HG03139 (cell line): Measurements from ENCODE around the gene HYAL1.

Experiments used
- ATAC-seq: cut with Tn5 transposase; IDR thresholded peaks from one replicate; pipeline ENCODE4 v1.9.1; 2021; ENCODE audit not compliant: unreplicated experiment

The HYAL1 gene, protein sequence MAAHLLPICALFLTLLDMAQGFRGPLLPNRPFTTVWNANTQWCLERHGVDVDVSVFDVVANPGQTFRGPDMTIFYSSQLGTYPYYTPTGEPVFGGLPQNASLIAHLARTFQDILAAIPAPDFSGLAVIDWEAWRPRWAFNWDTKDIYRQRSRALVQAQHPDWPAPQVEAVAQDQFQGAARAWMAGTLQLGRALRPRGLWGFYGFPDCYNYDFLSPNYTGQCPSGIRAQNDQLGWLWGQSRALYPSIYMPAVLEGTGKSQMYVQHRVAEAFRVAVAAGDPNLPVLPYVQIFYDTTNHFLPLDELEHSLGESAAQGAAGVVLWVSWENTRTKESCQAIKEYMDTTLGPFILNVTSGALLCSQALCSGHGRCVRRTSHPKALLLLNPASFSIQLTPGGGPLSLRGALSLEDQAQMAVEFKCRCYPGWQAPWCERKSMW

DNA sequence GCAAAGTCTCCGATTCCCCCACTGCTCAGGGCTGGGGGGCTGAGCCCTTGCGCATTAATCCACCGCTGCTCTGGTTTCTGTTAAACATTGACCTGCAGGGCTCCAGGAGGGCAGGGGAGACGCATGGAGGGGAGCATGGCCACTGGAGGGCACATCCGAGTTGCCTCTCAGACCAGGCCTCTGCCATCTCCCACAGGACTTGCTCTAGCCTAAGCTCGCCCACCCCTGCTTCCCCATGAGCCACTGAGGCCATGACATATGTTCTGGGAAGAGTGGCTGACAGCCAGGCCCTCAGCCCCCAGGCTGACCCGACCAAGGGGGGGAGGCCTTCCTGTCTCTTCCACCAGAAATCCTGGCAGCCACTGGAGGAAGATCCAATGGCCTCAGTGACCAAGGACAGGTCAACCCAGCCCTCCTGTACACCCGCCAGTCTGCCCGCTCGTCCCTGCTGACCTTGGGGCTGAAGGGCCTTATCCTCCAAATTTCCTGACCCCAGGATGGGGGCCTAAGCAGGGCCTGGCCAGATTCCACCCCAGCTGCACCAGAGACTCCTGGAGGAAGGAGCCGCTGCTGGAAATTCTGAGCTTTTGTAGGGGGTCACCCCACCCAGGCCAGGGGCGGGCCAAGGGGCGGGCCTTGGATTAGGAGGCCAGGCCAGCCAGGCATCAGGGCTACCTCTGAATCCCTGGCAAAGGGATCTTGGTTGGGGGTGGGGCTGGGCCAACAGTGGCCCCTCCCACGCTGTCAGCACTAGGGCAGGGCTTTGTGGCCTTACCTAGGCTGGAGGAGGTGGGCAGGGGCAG lies at the start of gene HYAL1:
TSS of gene HYAL1 (minus strand) at position 562 of the 803 bp plus-strand sequence. CDS start 618 bp downstream, outside the sequence.
- ATAC-seq: no peak

DNA sequence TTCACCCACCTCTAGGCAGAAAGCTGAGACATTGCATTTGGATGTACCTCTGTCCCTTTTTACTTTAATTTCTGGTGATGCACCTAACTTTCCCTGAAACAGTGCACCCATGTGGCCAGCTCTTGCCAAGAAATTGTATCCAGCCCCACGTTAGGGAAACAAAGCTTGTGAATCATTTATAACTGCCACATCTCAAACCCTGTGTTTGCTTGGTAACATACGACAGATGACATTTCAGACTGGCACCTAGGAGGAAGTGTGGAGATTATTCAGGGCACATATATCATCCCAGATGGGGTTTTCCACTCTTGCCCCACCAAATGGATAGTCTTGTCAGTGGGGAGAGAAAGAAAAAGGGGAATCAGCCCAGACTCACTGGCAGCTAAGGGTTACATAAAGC lies 49.4 kb upstream of the HYAL1 start:
- ATAC-seq: no peak

DNA sequence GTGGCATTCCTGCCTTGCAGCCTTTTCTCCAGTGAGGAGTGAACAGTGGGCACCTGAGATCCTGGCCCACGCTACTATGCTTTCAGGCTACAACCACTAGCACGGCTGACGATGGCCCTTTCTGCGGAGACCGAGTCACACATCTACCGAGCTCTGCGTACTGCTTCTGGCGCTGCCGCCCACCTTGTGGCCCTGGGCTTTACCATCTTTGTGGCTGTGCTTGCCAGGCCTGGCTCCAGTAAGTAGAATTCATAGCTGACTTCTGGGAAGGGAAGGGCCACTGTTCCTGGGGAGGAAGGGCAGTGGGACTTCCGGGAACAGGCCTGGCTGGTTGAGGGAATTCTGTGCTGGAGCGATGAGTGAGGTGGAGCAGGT lies 47.9 kb upstream of the HYAL1 start:
- ATAC-seq: no peak

DNA sequence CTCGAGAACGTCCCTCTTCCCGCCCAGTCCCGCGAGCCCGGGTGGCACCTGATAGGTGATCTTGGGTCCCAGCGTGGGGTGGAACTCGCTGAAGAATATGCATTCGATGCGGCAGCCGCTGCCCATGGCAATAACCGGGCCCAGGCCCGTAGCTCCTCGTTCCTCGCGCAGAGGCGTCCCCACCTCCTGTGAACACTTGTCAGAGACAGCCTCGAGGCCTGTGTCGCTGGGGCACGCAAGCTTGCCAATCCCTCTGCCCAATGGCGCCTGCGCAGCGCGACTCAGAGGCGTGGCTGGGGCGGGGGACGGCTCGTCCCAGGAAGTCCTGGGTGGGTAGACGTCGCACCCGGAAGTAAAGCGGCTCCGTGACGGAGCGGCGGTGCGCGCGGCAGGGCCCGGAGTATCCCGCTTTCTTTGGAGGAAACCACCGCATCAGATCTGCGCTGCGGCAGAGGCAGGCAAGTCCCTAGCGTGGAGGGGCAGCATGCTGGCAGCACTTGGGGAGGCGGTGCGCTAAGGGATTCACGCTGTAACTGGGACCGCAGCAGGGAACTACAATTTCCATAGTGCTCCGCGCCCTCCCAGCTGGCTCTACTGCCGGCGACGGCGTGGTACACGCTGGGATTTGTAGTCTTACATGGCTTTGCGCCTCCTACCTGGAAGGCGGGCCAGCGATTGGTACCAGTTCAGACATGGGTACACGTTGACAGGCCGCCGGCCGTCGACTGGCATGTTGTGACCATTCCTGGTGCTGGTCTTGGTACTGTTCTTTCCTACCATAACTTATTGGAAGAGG lies 47.4 kb upstream of the HYAL1 start, which contains the start of the genes CYB561D2 and NPRL2:
TSS of gene CYB561D2 (plus strand) at position 336 of the 796 bp plus-strand sequence. CDS start 572 bp downstream, outside the sequence.
TSS of gene NPRL2 (minus strand) at position 249 of the 796 bp plus-strand sequence. CDS start at position 126, 123 bp downstream.
- peak; percentile 77 for ATAC-seq

DNA sequence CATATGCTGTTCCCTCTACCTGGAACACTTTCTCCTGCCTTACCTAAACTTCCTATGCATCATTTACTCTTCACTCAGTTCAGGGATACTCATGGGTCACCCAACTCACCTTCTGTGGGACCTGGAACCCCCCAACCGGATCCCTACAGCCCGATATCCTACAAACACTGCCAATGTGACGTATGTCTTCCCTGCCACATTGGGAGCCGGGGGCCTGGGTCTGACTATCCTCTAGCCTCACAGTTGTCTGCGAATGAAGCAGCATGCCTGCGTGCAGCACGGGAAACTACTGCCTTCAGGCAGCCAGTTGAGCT lies 46.8 kb upstream of the HYAL1 start:
- ATAC-seq: no peak

DNA sequence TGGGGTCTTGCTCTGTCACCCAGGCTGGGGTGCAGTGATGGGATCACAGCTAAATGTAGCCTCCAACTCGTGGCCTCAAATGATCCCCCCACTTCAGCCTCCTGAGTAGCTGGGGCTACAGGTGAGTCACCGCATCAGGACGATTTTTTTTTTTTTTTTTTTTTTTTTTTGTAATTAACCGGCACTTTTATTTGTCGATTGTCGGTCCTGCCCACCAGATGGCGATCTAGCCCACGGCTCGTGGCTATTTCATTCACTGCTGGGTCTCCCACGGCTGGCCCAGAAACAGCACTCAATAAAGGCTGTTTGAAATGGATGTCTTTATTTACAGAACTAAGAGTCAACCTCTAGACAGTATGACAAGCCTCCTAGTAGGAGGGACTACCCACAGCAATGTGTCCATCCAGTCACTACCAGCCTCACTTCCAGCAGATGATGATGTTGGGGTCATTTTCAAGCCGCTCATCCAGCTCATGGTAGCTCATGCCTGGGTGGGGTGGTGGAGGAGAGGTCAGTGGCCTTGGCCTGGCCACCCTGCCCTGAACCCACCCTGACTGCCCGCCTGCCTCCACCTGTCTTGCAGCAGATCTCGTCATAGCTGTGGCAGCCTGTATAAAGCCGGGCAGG lies 43.9 kb upstream of the HYAL1 start:
- no peak for ATAC-seq

DNA sequence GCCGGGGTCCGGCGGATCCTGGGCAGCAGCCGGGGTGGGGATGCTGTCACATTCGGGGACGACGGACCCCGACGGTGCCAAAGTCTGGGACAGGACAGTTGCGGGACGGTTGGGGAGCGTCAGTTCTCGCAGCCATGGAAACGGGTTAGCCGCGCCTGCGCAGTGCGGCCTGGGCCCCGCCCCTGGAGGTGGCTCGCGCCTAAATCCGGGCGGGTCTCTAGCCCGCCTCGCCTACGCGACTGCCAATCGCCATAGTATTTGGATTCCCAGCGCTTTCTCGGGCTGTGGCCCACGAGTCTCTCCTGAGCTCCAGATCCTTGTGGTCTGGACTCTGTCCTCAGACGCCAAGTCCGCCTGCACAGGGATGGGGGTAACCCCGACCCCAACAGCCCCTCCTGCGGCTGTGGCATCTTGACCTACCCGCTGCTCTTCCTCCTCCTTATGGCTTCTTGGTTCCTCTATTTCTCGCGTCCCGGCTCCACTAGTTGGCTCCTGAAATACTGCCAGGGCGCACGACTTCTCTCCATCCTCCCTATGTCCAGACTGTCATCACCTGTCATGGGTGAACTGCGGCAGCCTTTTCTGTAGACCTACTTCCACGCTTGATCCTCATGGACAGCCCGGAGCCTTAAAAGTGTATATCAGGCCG lies 42.3 kb upstream of the HYAL1 start, which contains the start of gene ZMYND10:
TSS of gene ZMYND10 (minus strand) at position 147 of the 649 bp plus-strand sequence. CDS start 153 bp downstream, outside the sequence.
- ATAC-seq: no peak

DNA sequence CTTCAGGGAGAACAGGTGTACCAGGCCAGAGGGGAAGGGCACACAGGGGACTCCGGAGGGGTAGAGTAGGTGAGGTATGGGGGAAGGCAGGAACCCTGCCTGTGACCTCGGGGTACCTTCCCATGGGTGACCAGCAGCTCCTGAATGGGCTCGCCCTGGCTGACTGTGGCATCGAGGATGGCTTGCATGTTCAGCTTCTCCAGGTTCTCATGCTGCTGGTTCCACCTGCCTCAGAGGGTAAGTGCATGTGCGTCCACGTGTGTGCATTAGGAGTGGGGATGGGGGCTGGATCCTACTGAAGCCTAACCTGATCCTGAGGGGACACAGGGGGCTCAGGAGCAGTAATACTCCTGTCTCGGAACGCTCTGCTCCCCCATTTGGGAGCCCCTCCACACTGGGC lies 41.6 kb upstream of the HYAL1 start:
- no peak for ATAC-seq

DNA sequence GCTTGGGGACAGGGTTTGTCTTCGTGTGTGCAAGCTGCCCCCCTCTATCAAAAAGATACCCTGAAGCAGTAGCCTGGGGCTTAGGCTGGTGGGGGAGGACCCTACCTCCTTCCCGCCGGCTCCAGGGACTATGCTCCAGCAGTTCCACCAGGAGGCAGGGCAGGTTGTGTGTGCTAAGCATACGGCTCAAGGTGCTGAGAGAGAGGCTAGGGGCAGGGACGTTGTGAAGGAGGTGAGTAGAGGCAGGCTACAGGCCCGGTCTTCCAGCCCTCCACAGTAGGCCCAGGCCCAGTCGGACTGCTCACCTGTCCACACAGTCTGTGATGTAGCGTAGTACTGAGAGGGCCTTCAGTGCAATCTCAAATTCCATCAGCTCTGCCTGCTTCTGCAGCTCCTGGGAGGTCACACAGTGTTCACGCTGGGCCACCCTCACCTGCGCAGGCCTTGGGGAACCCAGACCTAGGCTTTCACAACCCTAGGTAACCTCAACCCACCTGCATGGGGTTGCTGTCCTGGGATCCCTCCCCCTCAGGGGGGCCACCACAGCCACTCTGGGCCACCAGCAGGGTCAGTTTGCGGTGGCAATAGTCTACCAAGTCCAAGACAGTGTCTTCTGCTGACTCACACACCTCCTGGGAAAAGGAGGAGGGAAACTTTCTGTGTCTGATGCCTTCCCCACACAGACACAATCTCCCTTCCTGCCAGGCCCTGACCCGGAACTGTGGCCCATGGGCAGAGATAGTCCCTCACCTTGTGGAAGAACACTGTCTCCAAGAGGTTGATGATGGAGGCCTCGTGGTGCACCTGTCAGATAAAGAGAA lies 39.6 kb upstream of the HYAL1 start:
- ATAC-seq: no peak

DNA sequence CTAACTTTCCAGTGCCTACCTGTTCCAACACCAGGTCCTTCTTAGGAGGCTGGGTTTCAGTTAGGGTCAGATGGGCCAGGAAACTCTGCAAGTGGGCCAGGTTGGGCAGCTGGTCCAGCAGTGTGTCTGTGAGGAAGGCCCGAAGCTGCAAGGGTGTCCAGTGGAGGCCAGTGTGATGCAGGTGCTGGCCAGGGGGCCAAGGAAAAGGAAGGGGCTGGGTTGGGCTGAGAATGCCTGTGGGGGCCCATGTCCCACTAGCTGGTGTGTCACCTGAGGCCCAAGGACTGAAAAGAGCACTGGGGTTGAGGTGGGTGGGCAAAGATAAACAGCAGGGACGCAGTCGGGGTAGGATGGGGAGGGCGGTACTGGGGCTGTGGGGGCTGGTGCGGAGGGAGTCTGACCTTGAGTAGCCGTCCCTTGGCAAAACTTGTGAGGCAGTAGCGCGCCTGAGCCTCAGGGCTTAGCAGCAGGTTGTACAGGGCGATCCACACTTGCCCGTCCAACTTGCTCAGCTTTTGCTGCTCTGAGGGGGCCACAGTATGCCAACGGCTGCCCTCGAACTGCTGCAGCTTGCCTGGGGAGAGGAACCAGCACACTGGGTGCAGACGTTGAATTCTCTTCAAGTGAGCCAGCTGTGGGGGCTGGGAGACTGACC lies 38.7 kb upstream of the HYAL1 start:
- ATAC-seq: no peak

DNA sequence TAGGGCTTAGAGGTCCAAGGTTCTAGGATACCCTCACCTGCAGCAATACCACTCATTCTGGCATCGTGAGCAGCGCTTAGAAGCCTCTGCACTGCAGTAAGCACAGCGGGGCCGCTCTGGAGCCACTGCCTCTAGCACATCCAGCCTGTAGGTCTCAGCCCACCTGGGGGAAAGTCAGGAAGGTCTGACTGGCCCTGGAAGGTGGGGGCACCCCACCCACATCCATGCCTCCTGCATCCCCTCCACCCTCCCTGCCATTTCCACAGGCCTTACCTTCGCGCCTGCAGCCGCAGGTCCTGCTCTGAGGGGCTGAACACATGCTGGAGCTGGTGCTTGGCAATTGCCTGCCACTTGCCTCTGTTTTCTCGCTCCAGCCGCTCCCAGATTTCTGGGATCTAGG lies 38.2 kb upstream of the HYAL1 start:
- no peak for ATAC-seq

DNA sequence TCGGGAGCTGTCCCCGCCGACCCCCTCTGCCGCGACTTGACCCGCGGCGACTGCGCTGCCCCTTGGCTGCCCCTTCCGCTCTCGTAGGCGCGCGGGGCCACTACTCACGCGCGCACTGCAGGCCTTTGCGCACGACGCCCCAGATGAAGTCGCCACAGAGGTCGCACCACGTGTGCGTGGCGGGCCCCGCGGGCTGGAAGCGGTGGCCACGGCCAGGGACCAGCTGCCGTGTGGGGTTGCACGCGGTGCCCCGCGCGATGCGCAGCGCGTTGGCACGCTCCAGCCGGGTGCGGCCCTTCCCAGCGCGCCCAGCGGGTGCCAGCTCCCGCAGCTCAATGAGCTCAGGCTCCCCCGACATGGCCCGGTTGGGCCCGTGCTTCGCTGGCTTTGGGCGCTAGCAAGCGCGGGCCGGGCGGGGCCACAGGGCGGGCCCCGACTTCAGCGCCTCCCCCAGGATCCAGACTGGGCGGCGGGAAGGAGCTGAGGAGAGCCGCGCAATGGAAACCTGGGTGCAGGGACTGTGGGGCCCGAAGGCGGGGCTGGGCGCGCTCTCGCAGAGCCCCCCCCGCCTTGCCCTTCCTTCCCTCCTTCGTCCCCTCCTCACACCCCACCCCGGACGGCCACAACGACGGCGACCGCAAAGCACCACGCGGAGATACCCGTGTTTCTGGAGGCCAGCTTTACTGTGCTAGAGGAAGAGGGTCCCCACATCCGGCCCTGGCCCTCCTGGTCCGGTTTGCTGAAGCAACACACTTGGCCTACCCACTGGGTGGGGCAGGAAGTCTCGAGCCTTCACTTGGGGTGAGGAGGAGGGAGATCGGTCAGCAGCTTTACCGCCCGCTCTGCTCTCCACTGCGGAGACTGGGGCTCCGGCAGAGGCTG lies 37.3 kb upstream of the HYAL1 start, which contains the start of gene RASSF1:
TSS of gene RASSF1 (minus strand) at position 389 of the 882 bp plus-strand sequence. CDS start at position 358, 31 bp downstream.
- peak; percentile 23 for ATAC-seq

DNA sequence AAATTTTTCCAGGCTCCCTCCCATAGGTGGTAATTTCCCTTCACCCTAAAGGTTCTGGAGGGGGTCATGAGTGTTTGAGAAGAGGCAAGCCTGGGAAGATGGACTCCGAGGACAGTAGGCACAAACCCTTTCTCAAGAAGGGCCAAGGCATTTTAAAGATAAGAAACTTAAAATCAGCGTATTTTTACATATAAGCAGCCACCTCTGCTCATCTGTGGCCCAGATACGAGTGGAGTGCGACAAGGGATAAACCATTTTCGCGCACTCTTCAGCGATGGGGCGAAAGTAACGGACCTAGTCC lies 36.7 kb upstream of the HYAL1 start:
- no peak for ATAC-seq

DNA sequence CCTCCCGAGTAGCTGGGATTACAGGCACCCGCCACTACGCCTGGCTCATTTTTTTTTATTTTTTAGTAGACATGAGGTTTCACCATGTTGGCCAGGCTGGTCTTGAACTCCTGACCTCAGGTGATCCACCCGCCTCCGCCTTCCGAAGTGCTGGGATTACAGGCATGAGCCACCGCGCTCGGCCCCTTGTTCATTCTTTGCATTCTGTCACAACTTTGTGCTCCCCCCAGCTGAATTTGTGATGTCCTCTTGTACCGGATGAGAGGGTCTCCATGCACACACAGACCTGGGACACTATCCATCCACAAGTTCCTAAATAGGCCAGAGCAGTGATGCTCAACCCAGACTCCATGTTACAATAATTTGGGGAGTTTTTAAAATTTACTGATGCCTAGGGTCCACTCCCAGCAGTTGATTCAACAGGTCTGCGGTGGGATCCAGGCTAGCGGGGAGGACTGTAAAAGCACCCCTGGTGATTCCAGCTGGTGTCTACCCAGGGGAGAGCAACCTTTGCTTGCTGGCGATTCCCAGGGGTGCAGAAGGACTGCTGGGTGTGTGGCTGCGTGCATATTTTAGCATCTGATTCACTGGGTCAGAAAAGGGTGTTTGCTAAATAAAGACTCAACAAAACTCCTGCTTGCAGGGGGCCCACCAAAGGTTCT lies 36.2 kb upstream of the HYAL1 start:
- no peak for ATAC-seq

DNA sequence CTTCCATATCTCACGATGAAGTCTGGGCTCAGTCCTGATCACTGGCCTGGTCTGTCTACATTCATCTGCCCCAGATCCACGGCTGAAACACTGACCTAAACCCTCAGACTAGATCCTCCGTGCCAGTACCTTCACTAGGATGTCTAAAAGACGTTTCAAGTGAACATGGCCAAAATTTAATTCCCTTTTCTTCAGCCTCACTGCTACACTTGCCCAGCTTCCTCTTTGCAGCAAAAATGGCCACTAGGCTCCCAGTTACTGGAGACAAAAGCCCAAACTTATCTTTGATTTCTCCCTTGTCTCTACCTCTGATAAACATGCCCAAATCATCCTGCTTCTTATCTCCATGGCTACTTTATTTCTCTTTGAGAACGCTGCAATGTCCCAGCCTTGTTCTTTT lies 35.6 kb upstream of the HYAL1 start:
- ATAC-seq: no peak

DNA sequence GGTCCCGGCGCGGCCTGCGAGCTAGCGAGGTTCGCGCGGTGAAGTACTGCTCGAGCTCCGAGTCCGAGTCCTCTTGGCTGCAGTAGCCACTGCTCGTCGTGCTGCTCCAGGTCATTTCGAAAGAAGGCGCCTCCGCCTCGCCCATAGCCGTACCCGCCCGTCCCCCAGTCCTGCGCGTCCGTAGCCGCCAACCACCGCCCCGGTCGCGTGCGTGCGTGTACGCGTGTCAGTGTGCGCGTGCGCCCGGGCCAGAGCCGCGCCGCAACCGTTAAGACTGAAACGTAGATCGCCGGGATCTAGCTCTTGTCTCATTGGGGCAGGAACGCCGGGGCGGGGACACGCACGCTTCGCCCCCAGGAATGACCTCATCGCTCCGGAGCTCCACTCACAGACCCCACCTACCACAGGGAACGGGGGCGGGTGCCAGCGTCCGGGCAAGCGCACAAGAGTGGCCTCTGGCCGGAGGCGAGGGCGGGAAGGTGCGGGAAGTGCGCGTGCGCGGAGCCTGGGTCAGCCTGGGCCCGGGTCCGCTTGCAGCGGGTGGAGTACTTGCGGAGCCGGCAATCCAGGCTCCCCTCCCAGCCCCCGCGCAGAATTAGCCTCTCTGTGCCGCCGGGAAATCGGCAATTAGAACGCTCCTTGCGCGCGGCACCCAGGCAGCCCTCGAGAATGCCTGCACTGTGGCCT lies 33.9 kb upstream of the HYAL1 start:
- peak; percentile 75 for ATAC-seq
